GM23338 (cell line): ENCODE measurements around the gene RAB39A. TPM values are rescaled to one million over a fixed set of nuclear protein-coding genes. Genes with fewer than 3 reads are reported as not detected.
"Not testable (repeated sequence)": the region's sequence is repeated elsewhere in the genome, so short reads cannot be mapped to it uniquely, and the experiment has no call there.

Experiments
- ATAC-seq: fragments of 200-7000 bp; cut with Tn5 transposase; 3 replicates; pipeline ENCODE4 v1.9.1; 2020
- DNase-seq: peaks from one replicate; pipeline ENCODE4 v3.0.0-alpha.2; 2015; ENCODE audit warnings: low spot score
- H2AFZ ChIP-seq: fragments of 200-600 bp; sonication (generic); 2 replicates; pipeline ENCODE4 v1.8.0; 2016; ENCODE audit warnings: antibody characterized with exemption, mild to moderate bottlenecking, moderate library complexity
- H3F3A ChIP-seq: fragments of 200-600 bp; sonication (generic); replicated peaks from 2 replicates; pipeline ENCODE4 v1.8.0; 2017; ENCODE audit warnings: antibody characterized with exemption, mixed run types, low read depth
- H3K27ac ChIP-seq: fragments of 200-600 bp; sonication (generic); 2 replicates; pipeline ENCODE4 v1.6.1; 2016; ENCODE audit warnings: low read depth
- H3K27me3 ChIP-seq: fragments of 200-600 bp; sonication (generic); 2 replicates; pipeline ENCODE4 v1.8.0; 2016; ENCODE audit warnings: mild to moderate bottlenecking, mixed run types, moderate library complexity; ENCODE audit not compliant: insufficient read depth
- H3K36me3 ChIP-seq: fragments of 200-600 bp; sonication (generic); 2 replicates; pipeline ENCODE4 v1.8.0; 2016; ENCODE audit warnings: mild to moderate bottlenecking; ENCODE audit not compliant: insufficient read depth
- H3K4me1 ChIP-seq: fragments of 200-600 bp; sonication (generic); 2 replicates; pipeline ENCODE4 v1.8.0; 2016; ENCODE audit warnings: mild to moderate bottlenecking, moderate library complexity; ENCODE audit not compliant: insufficient read depth
- H3K4me2 ChIP-seq: fragments of 200-600 bp; sonication (generic); 2 replicates; pipeline ENCODE4 v1.7.1; 2017; ENCODE audit warnings: mixed run types
- H3K4me3 ChIP-seq: fragments of 200-600 bp; sonication (generic); 2 replicates; pipeline ENCODE4 v1.6.1; 2016; ENCODE audit warnings: mixed run types
- H3K79me2 ChIP-seq: fragments of 200-600 bp; sonication (generic); replicated peaks from 2 replicates; pipeline ENCODE4 v1.8.0; 2017; ENCODE audit warnings: mild to moderate bottlenecking; ENCODE audit not compliant: insufficient read depth
- H3K9me2 ChIP-seq: fragments of 200-600 bp; sonication (generic); 2 replicates; pipeline ENCODE4 v1.8.0; 2017; ENCODE audit not compliant: insufficient read depth
- H4K20me1 ChIP-seq: fragments of 200-600 bp; sonication (generic); replicated peaks from 2 replicates; pipeline ENCODE4 v1.8.0; 2017; ENCODE audit warnings: mild to moderate bottlenecking; ENCODE audit not compliant: insufficient read depth
- H3K27ac Mint-ChIP-seq: 2 replicates; pipeline ENCODE4 v1.8.0; 2020; ENCODE audit warnings: inconsistent platforms, mild to moderate bottlenecking, moderate library complexity, mixed read lengths
- H3K27me3 Mint-ChIP-seq: 3 replicates; pipeline ENCODE4 v1.8.0; 2022; ENCODE audit warnings: low read depth, mild to moderate bottlenecking, moderate library complexity, mixed read lengths, inconsistent platforms; ENCODE audit not compliant: insufficient read depth, poor library complexity
- H3K36me3 Mint-ChIP-seq: 3 replicates; pipeline ENCODE4 v1.8.0; 2021; ENCODE audit warnings: low read depth, mild to moderate bottlenecking, inconsistent platforms, moderate library complexity, mixed read lengths
- H3K4me1 Mint-ChIP-seq: 3 replicates; pipeline ENCODE4 v1.8.0; 2020; ENCODE audit warnings: mild to moderate bottlenecking, inconsistent platforms, mixed read lengths
- H3K4me3 Mint-ChIP-seq: 3 replicates; pipeline ENCODE4 v1.8.0; 2021; ENCODE audit warnings: moderate library complexity, mild to moderate bottlenecking, inconsistent platforms, mixed read lengths
- H3K9me3 Mint-ChIP-seq: 3 replicates; pipeline ENCODE4 v1.8.0; 2020; ENCODE audit warnings: moderate library complexity, mild to moderate bottlenecking, inconsistent platforms, mixed read lengths
- CREB1 ChIP-seq: fragments of 250-450 bp; sonication (Bioruptor Pico); IDR thresholded peaks from 2 replicates; pipeline ENCODE4 v1.5.0; 2020; ENCODE audit warnings: low read depth, mild to moderate bottlenecking, moderate library complexity
- EZH2 ChIP-seq: fragments of 200-600 bp; sonication (generic); IDR thresholded peaks from one replicate; pipeline ENCODE4 v1.8.0; 2017; ENCODE audit warnings: antibody characterized with exemption, mild to moderate bottlenecking, low read depth; ENCODE audit not compliant: unreplicated experiment
- EZH2phosphoT487 ChIP-seq: fragments of 200-600 bp; sonication (generic); IDR thresholded peaks from one replicate; pipeline ENCODE4 v1.8.1; 2018; ENCODE audit warnings: antibody characterized with exemption; ENCODE audit not compliant: unreplicated experiment
- NANOG ChIP-seq: IDR thresholded peaks from 2 replicates; pipeline ENCODE4 v1.6.1; 2016; ENCODE audit warnings: antibody characterized with exemption, borderline replicate concordance
- POLR2AphosphoS5 ChIP-seq: IDR thresholded peaks from 2 replicates; pipeline ENCODE4 v1.6.1; 2016; ENCODE audit warnings: antibody characterized with exemption, low read depth
- STAT1 ChIP-seq: IDR thresholded peaks from one replicate; pipeline ENCODE4 v1.6.1; 2016; ENCODE audit warnings: antibody characterized with exemption; ENCODE audit not compliant: unreplicated experiment
- ZNF114 ChIP-seq: fragments of 250-450 bp; sonication (Bioruptor Pico); IDR thresholded peaks from 2 replicates; pipeline ENCODE4 v1.5.0; 2020; ENCODE audit warnings: mild to moderate bottlenecking, moderate library complexity
- ZNF331 ChIP-seq: fragments of 250-450 bp; sonication (Bioruptor Pico); IDR thresholded peaks from 2 replicates; pipeline ENCODE4 v1.5.0; 2020; ENCODE audit warnings: low read depth, mild to moderate bottlenecking, moderate library complexity
- polyA plus RNA-seq: library from polyadenylated mRNA; unstranded; fragments of >200 nt; fragmentation: Nextera tagmentation; extraction: Ambion mirVana; gene quantifications from 2 replicates; pipeline ENCODE4 v1.2.1, GENCODE V29; 2016
- total RNA-seq: library from RNA; depleted of rRNA; stranded (reverse); fragments of >200 nt; shearing (Covaris generic); gene quantifications from 2 replicates; pipeline ENCODE4 v1.2.3, GENCODE V29; 2014
- TF ChIP-seq, protein P1 (sequence below), 2 experiments: fragments of 200-600 bp in 1 of 2; sonication (generic) in 1 of 2; conservative IDR thresholded peaks; 2 replicates each; pipeline versions ENCODE4 v1.5.1 to v1.6.1; 2016 to 2017; ENCODE audit warnings: antibody characterized with exemption in 2 of 2, low read depth in 2 of 2, mild to moderate bottlenecking in 2 of 2, moderate library complexity in 1 of 2
- TF ChIP-seq, protein P2 (sequence below): IDR thresholded peaks from one replicate; pipeline ENCODE4 v1.6.1; 2018; ENCODE audit warnings: antibody characterized with exemption; ENCODE audit not compliant: unreplicated experiment
- TF ChIP-seq, protein P3 (sequence below): IDR thresholded peaks from 2 replicates; pipeline ENCODE4 v1.6.1; 2016; ENCODE audit warnings: antibody characterized with exemption

Gene RAB39A
- total and polyA plus RNA-seq, 2 experiments from 2014 or later: 4.5 to 26.3 TPM

DNA sequence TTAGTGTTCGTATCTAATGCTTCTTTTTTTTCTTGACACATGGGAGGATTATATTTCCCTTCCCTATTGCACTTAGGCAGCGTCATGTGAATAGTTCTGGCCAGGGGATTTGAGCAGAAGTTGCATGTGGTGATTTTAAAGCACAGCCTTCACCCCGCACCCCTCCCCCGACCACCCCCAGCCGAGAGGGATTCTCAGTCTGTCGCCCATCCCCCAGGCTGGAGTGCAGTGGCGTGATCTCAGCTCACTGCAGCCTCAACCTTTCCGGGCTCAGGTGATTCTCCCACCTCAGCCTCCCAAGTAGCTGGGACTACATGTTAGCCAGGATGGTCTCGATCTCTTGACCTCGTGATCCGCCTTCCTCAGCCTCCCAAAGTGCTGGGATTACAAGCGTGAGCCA is 20.1 kb downstream of the RAB39A start:
- not testable (repeated sequence) for H3K27ac Mint-ChIP-seq, H3F3A ChIP-seq, H3K4me3 Mint-ChIP-seq, H3K9me3 Mint-ChIP-seq, H3K9me2 ChIP-seq, H3K4me1 ChIP-seq, H3K36me3 ChIP-seq, H3K27me3 ChIP-seq, H3K27me3 Mint-ChIP-seq, H4K20me1 ChIP-seq, H2AFZ ChIP-seq
- 0 out of 2 replicates have a peak overlapping the region, but pooled peaks have one; percentile 18 for H3K4me3 ChIP-seq
- peak; percentile 84 for ATAC-seq
- H3K79me2 ChIP-seq: peaks cover 14% of the 10 kb centered on the region
- H3K27ac ChIP-seq: peak overlapping the region; percentile 40; the same call in 1 of the 2 replicates
- peak; percentile 65 for DNase-seq
- H3K36me3 Mint-ChIP-seq: peaks cover 16% of the 10 kb centered on the region
- H3K4me1 Mint-ChIP-seq: peaks cover 15% of the 10 kb centered on the region
- peak overlapping the region; percentile 68 for H3K4me2 ChIP-seq

DNA sequence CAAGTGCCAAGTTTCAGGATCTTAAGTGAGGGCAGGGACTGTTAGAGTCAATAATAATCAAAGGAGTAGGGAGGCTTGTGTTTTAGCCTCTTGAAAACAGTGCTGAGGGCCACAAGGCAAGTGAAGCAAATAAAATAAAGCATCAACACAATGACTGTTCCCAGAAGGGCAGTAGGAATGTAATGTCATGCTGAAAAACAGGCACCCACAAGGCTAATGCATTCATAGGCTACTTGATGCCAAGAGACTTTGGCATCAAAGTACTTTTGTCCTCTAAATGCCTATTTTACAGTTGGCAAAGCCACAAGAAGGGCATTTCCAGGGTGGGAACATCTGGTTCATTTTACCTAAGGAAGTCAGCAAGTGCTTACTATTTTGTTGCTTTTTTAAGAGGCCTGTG is 22.9 kb downstream of the RAB39A start:
- Histone ChIP-seq H3K79me2 (peaks cover 14% of the 10 kb centered on the region), H3K9me2 (peaks cover 3% of the 10 kb centered on the region; the same call in 1 of the 2 replicates), H3F3A (no peaks in the 10 kb centered on the region), H3K27me3 (no peaks in the 10 kb centered on the region), H4K20me1 (0 out of 2 replicates have a peak, but pooled peaks cover 4% of the 10 kb centered on the region), H3K27ac (peak overlapping the region; percentile 23; the same call in 1 of the 2 replicates), H3K4me3 (no peak overlapping the region), H3K36me3 (no peaks in the 10 kb centered on the region), H2AFZ (no peak overlapping the region), H3K4me1 (peaks cover 6% of the 10 kb centered on the region), H3K4me2 (no peak overlapping the region)
- no peak overlapping the region for H3K27ac Mint-ChIP-seq
- no peaks in the 10 kb centered on the region for H3K9me3 Mint-ChIP-seq
- no peak for ATAC-seq
- TF ChIP-seq POLR2AphosphoS5 (no peak), ZNF114 (CRISPR knock-in tag) (no peak), EZH2 (no peak)
- TF ChIP-seq, protein P1, sequence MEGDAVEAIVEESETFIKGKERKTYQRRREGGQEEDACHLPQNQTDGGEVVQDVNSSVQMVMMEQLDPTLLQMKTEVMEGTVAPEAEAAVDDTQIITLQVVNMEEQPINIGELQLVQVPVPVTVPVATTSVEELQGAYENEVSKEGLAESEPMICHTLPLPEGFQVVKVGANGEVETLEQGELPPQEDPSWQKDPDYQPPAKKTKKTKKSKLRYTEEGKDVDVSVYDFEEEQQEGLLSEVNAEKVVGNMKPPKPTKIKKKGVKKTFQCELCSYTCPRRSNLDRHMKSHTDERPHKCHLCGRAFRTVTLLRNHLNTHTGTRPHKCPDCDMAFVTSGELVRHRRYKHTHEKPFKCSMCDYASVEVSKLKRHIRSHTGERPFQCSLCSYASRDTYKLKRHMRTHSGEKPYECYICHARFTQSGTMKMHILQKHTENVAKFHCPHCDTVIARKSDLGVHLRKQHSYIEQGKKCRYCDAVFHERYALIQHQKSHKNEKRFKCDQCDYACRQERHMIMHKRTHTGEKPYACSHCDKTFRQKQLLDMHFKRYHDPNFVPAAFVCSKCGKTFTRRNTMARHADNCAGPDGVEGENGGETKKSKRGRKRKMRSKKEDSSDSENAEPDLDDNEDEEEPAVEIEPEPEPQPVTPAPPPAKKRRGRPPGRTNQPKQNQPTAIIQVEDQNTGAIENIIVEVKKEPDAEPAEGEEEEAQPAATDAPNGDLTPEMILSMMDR (conservative IDR thresholded peaks at IDR 0.05; ENCODE audit: low read depth in 2 of 2): no peak
- H3K36me3 Mint-ChIP-seq: peaks cover 11% of the 10 kb centered on the region
- peaks cover 18% of the 10 kb centered on the region for H3K4me1 Mint-ChIP-seq
- peaks cover 3% of the 10 kb centered on the region for H3K27me3 Mint-ChIP-seq
- DNase-seq: no peak
- no peak overlapping the region for H3K4me3 Mint-ChIP-seq

DNA sequence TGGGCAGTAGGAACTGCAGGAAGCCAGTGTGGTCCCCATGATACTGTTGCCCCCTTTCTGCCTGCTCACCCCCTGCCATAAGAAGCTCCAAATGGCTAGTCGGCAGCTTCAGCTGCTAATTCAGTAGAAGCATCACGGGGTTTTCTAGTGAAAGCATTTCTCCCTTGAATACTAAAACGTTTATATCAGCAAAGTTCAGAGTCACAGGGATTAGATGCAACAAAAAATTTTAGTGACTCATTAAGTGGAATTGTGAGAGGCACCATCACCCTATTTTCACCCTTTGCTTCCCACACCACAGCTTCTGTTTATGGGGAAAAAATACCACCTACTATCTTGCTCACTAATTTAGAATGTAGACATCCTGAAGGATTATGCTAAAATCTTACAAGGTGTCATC is 25.2 kb downstream of the RAB39A start:
- Histone ChIP-seq H3K79me2 (peaks cover 21% of the 10 kb centered on the region), H3K9me2 (peaks cover 3% of the 10 kb centered on the region; the same call in 1 of the 2 replicates), H3F3A (no peaks in the 10 kb centered on the region), H3K4me1 (peaks cover 18% of the 10 kb centered on the region), H3K27ac (no peak overlapping the region), H4K20me1 (0 out of 2 replicates have a peak, but pooled peaks cover 8% of the 10 kb centered on the region), H3K27me3 (no peaks in the 10 kb centered on the region), H2AFZ (no peak overlapping the region), H3K36me3 (no peaks in the 10 kb centered on the region), H3K4me2 (no peak overlapping the region), H3K4me3 (no peak overlapping the region)
- no peak for DNase-seq
- peaks cover 19% of the 10 kb centered on the region for H3K4me1 Mint-ChIP-seq
- H3K4me3 Mint-ChIP-seq: no peak overlapping the region
- peaks cover 3% of the 10 kb centered on the region; the same call in 1 of the 3 replicates for H3K36me3 Mint-ChIP-seq
- peaks cover 3% of the 10 kb centered on the region for H3K27me3 Mint-ChIP-seq
- no peak for ATAC-seq
- no peak overlapping the region for H3K27ac Mint-ChIP-seq
- no peaks in the 10 kb centered on the region for H3K9me3 Mint-ChIP-seq
- TF ChIP-seq STAT1 (no peak), ZNF114 (CRISPR knock-in tag) (no peak), POLR2AphosphoS5 (no peak), EZH2 (no peak), CREB1 (CRISPR knock-in tag) (no peak), EZH2phosphoT487 (no peak), NANOG (no peak), ZNF331 (no peak)
- TF ChIP-seq, protein P2, sequence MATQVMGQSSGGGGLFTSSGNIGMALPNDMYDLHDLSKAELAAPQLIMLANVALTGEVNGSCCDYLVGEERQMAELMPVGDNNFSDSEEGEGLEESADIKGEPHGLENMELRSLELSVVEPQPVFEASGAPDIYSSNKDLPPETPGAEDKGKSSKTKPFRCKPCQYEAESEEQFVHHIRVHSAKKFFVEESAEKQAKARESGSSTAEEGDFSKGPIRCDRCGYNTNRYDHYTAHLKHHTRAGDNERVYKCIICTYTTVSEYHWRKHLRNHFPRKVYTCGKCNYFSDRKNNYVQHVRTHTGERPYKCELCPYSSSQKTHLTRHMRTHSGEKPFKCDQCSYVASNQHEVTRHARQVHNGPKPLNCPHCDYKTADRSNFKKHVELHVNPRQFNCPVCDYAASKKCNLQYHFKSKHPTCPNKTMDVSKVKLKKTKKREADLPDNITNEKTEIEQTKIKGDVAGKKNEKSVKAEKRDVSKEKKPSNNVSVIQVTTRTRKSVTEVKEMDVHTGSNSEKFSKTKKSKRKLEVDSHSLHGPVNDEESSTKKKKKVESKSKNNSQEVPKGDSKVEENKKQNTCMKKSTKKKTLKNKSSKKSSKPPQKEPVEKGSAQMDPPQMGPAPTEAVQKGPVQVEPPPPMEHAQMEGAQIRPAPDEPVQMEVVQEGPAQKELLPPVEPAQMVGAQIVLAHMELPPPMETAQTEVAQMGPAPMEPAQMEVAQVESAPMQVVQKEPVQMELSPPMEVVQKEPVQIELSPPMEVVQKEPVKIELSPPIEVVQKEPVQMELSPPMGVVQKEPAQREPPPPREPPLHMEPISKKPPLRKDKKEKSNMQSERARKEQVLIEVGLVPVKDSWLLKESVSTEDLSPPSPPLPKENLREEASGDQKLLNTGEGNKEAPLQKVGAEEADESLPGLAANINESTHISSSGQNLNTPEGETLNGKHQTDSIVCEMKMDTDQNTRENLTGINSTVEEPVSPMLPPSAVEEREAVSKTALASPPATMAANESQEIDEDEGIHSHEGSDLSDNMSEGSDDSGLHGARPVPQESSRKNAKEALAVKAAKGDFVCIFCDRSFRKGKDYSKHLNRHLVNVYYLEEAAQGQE: no peak
- TF ChIP-seq, protein P3, sequence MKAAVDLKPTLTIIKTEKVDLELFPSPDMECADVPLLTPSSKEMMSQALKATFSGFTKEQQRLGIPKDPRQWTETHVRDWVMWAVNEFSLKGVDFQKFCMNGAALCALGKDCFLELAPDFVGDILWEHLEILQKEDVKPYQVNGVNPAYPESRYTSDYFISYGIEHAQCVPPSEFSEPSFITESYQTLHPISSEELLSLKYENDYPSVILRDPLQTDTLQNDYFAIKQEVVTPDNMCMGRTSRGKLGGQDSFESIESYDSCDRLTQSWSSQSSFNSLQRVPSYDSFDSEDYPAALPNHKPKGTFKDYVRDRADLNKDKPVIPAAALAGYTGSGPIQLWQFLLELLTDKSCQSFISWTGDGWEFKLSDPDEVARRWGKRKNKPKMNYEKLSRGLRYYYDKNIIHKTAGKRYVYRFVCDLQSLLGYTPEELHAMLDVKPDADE: no peak
